Pancreas (tissue), 10 donors: ENCODE data around the gene CHM. TPM values are rescaled to one million over a fixed set of nuclear protein-coding genes. Genes with fewer than 3 reads are reported as not detected.

Experiments used
- ATAC-seq, 4 donors: fragments of 200-7000 bp; cut with Tn5 transposase; one replicate each; pipeline versions ENCODE4 v1.8.0 to v1.9.1; 2020; ENCODE audit warnings: mild to moderate bottlenecking in 4 of 4, moderate library complexity in 4 of 4
- DNase-seq, 6 donors: peaks; one replicate each; pipeline ENCODE4 v3.0.0-alpha.2; 2020
- FAIRE-seq: peaks from 2 replicates; lab custom pipeline; 2012; peaks lifted over from hg19 to GRCh38; lab: Jason Lieb, UNC
- H3K27ac ChIP-seq, 4 donors: fragments of 200-600 bp; sonication (generic); 1 replicate in 3 of 4; 2 replicates in 1 of 4; pipeline versions ENCODE4 v1.5.0 to v1.8.0; 2020
- H3K27me3 ChIP-seq, 4 donors: fragments of 200-600 bp; one replicate each; pipeline ENCODE4 v1.8.0; 2021
- H3K36me3 ChIP-seq, 3 donors: fragments of 200-600 bp; sonication (generic) in 1 of 3; one replicate each; pipeline versions ENCODE4 v1.5.0 to v1.8.0; 2020 to 2021
- H3K4me1 ChIP-seq, 3 donors: fragments of 200-600 bp; one replicate each; pipeline ENCODE4 v1.8.0; 2021
- H3K4me3 ChIP-seq, 4 donors: fragments of 200-600 bp; sonication (generic) in 2 of 4; one replicate each; pipeline versions ENCODE4 v1.5.0 to v1.8.0; 2020 to 2021
- H3K9me3 ChIP-seq, 4 donors: fragments of 200-600 bp; one replicate each; pipeline ENCODE4 v1.8.0; 2021
- WGBS, 2 donors: extraction: QIAGEN DNeasy Blood & Tissue Kit; methylation state at CpG; one replicate each; pipeline ENCODE4 v1.1.7; 2013; 5-methylcytosine and 5-hydroxymethylcytosine counted together
- intact Hi-C, 3 donors: fragments of 100-400 bp; cut with DNase I; formaldehyde crosslinking; loops; one replicate each; pipeline versions ENCODE4 v1.11.1 to v1.14.2; 2022
- microRNA-seq, 2 donors: library from miRNA; unstranded; fragments of <30 nt; microRNA quantifications; one replicate each; pipeline versions ENCODE4 to v1.1.0, GENCODE V29; 2019 to 2020
- polyA plus RNA-seq, 2 donors: library from polyadenylated mRNA; stranded (reverse); fragments of 200-250 nt; gene quantifications; one replicate each; pipeline ENCODE4 v1.2.3, GENCODE V29; 2013
- total RNA-seq, 6 donors: library from RNA; stranded (reverse); fragmentation: NEBNext Ultra II Directional in 4 of 6; extraction: Animal tissue kit (Norgen Biotek cat#: 25700) in 4 of 6; gene quantifications; one replicate each; pipeline versions ENCODE4 v1.2.1 to v1.2.4, GENCODE V29; 2021 to 2023
- TF ChIP-seq, protein P1 (sequence below), 4 donors: fragments of 200-600 bp; sonication (generic) in 3 of 4; IDR thresholded peaks; one replicate each; pipeline versions ENCODE4 v1.5.0 to v1.8.0; 2021; ENCODE audit warnings: antibody characterized with exemption in 4 of 4
- donor health status: healthy with polysubstance abuse.
- donor health status: DM: no; HTN: no; CAD: no; lungs with moderate emphysema.
- donor health status: DM: no; HTN: no; CAD: no.
- donor health status: control.
- donor health status: control.
- donor health status: Bipolar disorder and iron deficiency.
- donor health status: DM: yes; HTN: yes; CAD: no.
- donor health status: DM: no; HTN: no; CAD: no.
- donor health status: DM: no; HTN: no; CAD: no.
- donor health status: DM: yes; HTN: yes; CAD: no.

The CHM gene
- total and polyA plus RNA-seq, 8 donors, result 3.9 to 10.7 (median 7.9) TPM

DNA sequence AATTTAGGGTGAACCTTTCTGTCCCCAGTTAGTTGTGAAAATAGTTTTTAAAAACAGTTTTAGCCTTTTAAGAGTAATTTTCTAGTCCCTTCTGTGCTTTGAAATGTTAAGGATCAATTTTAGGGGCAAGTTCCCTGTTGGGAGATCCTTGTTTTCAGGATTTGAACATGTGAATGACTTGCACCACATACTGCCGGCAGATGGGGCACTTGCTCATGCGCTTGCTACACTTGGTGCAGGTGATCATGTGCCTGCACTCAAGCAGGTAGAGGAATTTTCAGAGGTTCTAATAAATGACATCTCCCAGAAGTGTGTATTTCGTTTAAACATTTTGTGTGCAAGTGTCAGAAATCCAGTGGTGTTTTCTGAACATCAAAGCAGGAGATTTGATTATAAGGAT is 195.9 kb downstream of the CHM start:
- Histone ChIP-seq H3K4me3 (no peak overlapping the region), H3K27ac (no peak overlapping the region), H3K9me3 (no peaks in the 10 kb centered on the region), H3K27me3 (no peaks in the 10 kb centered on the region), H3K4me1 (no peaks in the 10 kb centered on the region), H3K36me3 (no peaks in the 10 kb centered on the region)
- 17 to 21% methylated on average over 3 of the region's 3 CpGs for WGBS, 2 donors
- ATAC-seq (peak in 3 of 4 donors; percentile 51 to 66 (median 65)), FAIRE-seq (no peak), DNase-seq (peak in 4 of 6 donors; percentile 21 to 53 (median 28))
- intact Hi-C loops, result no loop called here
- TF ChIP-seq, protein P1, sequence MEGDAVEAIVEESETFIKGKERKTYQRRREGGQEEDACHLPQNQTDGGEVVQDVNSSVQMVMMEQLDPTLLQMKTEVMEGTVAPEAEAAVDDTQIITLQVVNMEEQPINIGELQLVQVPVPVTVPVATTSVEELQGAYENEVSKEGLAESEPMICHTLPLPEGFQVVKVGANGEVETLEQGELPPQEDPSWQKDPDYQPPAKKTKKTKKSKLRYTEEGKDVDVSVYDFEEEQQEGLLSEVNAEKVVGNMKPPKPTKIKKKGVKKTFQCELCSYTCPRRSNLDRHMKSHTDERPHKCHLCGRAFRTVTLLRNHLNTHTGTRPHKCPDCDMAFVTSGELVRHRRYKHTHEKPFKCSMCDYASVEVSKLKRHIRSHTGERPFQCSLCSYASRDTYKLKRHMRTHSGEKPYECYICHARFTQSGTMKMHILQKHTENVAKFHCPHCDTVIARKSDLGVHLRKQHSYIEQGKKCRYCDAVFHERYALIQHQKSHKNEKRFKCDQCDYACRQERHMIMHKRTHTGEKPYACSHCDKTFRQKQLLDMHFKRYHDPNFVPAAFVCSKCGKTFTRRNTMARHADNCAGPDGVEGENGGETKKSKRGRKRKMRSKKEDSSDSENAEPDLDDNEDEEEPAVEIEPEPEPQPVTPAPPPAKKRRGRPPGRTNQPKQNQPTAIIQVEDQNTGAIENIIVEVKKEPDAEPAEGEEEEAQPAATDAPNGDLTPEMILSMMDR (IDR thresholded peaks at IDR 0.05), result peak in 2 of 4 donors; percentile 20 to 24

DNA sequence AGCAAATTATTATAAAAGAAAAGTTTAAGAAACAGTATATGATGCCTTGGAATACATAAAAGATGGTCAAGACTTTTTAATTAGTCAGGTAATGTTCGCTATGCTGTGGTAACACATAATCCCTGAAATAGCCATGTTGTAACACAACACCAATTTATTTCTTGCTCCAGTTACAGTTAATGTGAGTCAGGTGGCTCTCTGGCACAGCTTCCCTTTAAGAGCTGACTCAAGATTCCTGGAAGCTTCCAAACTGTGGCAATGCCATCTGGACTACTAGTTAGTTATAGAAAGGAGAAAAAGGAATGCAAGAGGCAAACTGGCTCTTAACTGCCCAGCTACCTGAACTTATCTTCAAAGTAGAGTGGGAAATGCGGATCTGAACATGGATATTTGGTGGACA is 210.5 kb downstream of the CHM start:
- Histone ChIP-seq H3K27me3 (peaks cover 0 to 8% (median 0%) of the 10 kb centered on the region in 4 donors), H3K27ac (no peak overlapping the region), H3K36me3 (no peaks in the 10 kb centered on the region), H3K4me1 (no peaks in the 10 kb centered on the region), H3K9me3 (no peaks in the 10 kb centered on the region), H3K4me3 (no peak overlapping the region)
- ATAC-seq, result peak in 1 of 4 donors; percentile 45
- intact Hi-C loops, result no loop called here
- WGBS, 2 donors, result 61 to 84% methylated on average over 2 of the region's 2 CpGs
- DNase-seq, result no peak
- FAIRE-seq, result no peak
- TF ChIP-seq, protein P1 (IDR thresholded peaks at IDR 0.05), result no peak

DNA sequence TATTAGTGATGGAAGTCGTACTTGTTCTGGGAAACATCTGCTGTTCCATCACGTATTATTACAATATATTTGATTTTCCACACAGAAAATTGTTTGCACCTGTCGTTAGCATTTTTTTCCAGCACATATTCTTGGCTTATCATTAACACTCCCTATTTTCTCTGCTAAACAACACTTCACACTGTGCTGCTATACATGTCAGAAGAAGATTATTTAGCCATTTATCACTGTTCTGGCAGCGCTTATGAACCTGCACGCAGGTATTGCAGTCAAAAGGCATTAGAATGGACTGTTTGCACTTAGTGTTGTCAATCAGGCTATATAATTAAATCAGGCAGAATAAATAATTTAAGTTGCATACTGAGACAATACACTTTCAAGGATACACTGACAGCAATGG is 218.6 kb downstream of the CHM start:
- Histone ChIP-seq H3K4me3 (no peak overlapping the region), H3K27me3 (no peaks in the 10 kb centered on the region), H3K36me3 (no peaks in the 10 kb centered on the region), H3K4me1 (no peaks in the 10 kb centered on the region), H3K9me3 (no peaks in the 10 kb centered on the region), H3K27ac (no peak overlapping the region)
- WGBS, 2 donors, result 8 to 10% methylated on average over 5 of the region's 5 CpGs
- DNase-seq, result no peak
- TF ChIP-seq, protein P1 (IDR thresholded peaks at IDR 0.05), result no peak
- intact Hi-C loops, result no loop called here
- ATAC-seq, result peak in 3 of 4 donors; percentile 68 to 90 (median 78)
- no peak for FAIRE-seq

DNA sequence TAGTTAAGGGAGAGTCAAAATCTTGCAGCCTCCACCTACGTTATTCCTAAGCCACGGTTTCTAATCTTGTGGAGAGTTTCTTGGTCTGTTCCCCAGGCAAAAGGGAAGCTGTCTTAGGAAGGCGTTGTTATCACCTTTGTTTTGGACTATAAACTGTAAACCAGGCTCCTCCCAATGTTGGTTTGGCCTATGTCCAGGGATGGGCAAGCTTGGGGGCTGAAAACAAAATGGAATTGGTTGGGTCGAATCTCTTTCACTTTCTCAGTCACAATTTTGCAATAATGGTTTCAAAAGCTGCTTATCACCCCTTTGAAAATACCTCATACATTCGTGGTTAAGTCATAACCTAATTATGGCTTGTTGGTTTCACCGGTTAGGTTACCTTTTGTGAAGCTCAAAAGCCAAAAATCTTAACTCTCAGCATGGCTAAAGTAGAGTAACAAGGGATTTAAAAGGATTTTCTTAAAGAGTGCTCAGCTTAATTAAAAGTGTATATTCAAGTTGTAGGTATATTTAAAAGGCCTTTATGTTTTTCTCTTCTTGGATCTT is 232.1 kb downstream of the CHM start:
- 48 to 53% methylated on average over 6 of the region's 6 CpGs for WGBS, 2 donors
- no peaks in the 10 kb centered on the region for H3K27me3 ChIP-seq
- no peaks in the 10 kb centered on the region for H3K36me3 ChIP-seq
- no peaks in the 10 kb centered on the region for H3K4me1 ChIP-seq
- no peak for ATAC-seq
- FAIRE-seq, result no peak
- DNase-seq, result no peak
- TF ChIP-seq, protein P1 (IDR thresholded peaks at IDR 0.05), result no peak
- no peak overlapping the region for H3K4me3 ChIP-seq
- intact Hi-C loops, result no loop called here
- no peak overlapping the region for H3K27ac ChIP-seq
- no peaks in the 10 kb centered on the region for H3K9me3 ChIP-seq

Small RNA genes within 50 kb of the gene (microRNA-seq; reads per million reads assigned to microRNA genes)
- gene MIR1321 (0 reads per million in 2 donors), gene MIR361 (1,792 to 4,641 reads per million in 2 donors)

Other genes starting within 250 kb of the CHM start
- gene DACH2, start 100.9 kb upstream of the CHM start, total RNA-seq, result under 1 TPM; 0.06 to 0.40 (median 0.23) TPM
- 1 to 10 TPM in 1 of 2 donors, under 1 TPM in 1; 0.27 to 2.7 TPM for gene DACH2, start 100.9 kb upstream of the CHM start, polyA plus RNA-seq